ENCODE measurements around the gene SLC6A13.

DNA sequence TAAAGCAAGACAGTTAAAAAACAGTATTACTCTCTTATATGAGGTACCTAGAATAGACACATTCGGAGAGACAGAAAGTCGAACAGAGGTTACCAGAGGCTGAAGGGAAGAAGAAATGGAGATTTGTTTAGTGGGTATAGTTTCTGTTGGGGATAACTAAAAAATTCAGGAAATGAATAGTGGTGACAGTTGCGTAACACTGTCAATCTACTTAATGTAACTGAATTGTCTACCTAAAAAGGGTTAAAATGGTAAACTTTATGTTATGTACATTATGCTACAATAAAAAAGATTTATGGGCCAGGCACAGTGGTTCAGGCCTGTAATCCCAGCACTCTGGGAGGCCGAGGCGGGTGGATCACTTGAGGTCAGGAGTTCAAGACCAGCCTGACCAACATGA, 30.6 kb upstream of the SLC6A13 start:
- TF ChIP-seq, protein P1, sequence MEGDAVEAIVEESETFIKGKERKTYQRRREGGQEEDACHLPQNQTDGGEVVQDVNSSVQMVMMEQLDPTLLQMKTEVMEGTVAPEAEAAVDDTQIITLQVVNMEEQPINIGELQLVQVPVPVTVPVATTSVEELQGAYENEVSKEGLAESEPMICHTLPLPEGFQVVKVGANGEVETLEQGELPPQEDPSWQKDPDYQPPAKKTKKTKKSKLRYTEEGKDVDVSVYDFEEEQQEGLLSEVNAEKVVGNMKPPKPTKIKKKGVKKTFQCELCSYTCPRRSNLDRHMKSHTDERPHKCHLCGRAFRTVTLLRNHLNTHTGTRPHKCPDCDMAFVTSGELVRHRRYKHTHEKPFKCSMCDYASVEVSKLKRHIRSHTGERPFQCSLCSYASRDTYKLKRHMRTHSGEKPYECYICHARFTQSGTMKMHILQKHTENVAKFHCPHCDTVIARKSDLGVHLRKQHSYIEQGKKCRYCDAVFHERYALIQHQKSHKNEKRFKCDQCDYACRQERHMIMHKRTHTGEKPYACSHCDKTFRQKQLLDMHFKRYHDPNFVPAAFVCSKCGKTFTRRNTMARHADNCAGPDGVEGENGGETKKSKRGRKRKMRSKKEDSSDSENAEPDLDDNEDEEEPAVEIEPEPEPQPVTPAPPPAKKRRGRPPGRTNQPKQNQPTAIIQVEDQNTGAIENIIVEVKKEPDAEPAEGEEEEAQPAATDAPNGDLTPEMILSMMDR (conservative IDR thresholded peaks at IDR 0.05; ENCODE audit: low read depth, low read length): no peak
- no peak for TF ChIP-seq EZH2 (IDR thresholded peaks at IDR 0.05; ENCODE audit: borderline replicate concordance, low read depth, low read length, poor library complexity, severe bottlenecking)
